WTC11 (cell line): ENCODE results near the gene IFT52.

Experiments
- CTCF ChIP-seq: fragments of 200-600 bp; IDR thresholded peaks from 2 replicates; pipeline ENCODE4 v1.8.0; 2022; ENCODE audit warnings: antibody characterized with exemption
- E2F1 ChIP-seq: sonication (generic); formaldehyde crosslinking; IDR thresholded peaks from 2 replicates; pipeline ENCODE4 v1.8.0; 2022; ENCODE audit warnings: mild to moderate bottlenecking, missing genetic modification reagents
- ESRRA ChIP-seq: sonication (generic); formaldehyde crosslinking; IDR thresholded peaks from 2 replicates; pipeline ENCODE4 v1.8.1; 2022; ENCODE audit warnings: mild to moderate bottlenecking, missing genetic modification reagents, borderline replicate concordance
- FOXK1 ChIP-seq: sonication (generic); formaldehyde crosslinking; IDR thresholded peaks from 2 replicates; pipeline ENCODE4 v1.8.0; 2022; ENCODE audit warnings: mild to moderate bottlenecking, moderate library complexity, missing genetic modification reagents
- HMGA2 ChIP-seq: fragments of 250-450 bp; sonication (Bioruptor Pico); IDR thresholded peaks from 2 replicates; pipeline ENCODE4 v1.4.0; 2021; ENCODE audit warnings: mild to moderate bottlenecking, moderate library complexity
- JUN ChIP-seq: sonication (generic); formaldehyde crosslinking; IDR thresholded peaks from 2 replicates; pipeline ENCODE4 v1.8.0; 2023; ENCODE audit warnings: mild to moderate bottlenecking, missing genetic modification reagents
- KAT7 ChIP-seq: sonication (generic); formaldehyde crosslinking; IDR thresholded peaks from 2 replicates; pipeline ENCODE4 v1.8.1; 2023; ENCODE audit warnings: missing genetic modification reagents, mild to moderate bottlenecking, borderline replicate concordance
- NR2C2 ChIP-seq: sonication (generic); formaldehyde crosslinking; IDR thresholded peaks from 2 replicates; pipeline ENCODE4 v1.8.0; 2022; ENCODE audit warnings: mild to moderate bottlenecking, missing genetic modification reagents
- RORB ChIP-seq: fragments of 250-450 bp; sonication (Bioruptor Pico); IDR thresholded peaks from 2 replicates; pipeline ENCODE4 v1.9.0; 2021; ENCODE audit warnings: mild to moderate bottlenecking
- SP1 ChIP-seq: sonication (generic); formaldehyde crosslinking; conservative IDR thresholded peaks from 2 replicates; pipeline ENCODE4 v1.8.1; 2022; ENCODE audit warnings: missing genetic modification reagents
- TF ChIP-seq, protein P1 (sequence below): sonication (generic); formaldehyde crosslinking; IDR thresholded peaks from 2 replicates; pipeline ENCODE4 v1.8.1; 2022; ENCODE audit warnings: missing genetic modification reagents, borderline replicate concordance
- TF ChIP-seq, protein P2 (sequence below): sonication (generic); formaldehyde crosslinking; IDR thresholded peaks from 2 replicates; pipeline ENCODE4 v1.8.1; 2023; ENCODE audit warnings: mild to moderate bottlenecking, missing genetic modification reagents

GRCh38 chr20:43605715-43606114, 15.0 kb downstream of the IFT52 start:
- TF ChIP-seq CTCF (no peak), NR2C2 (CRISPR knock-in tag) (no peak), FOXK1 (CRISPR knock-in tag) (no peak), E2F1 (CRISPR knock-in tag) (no peak), HMGA2 (no peak), SP1 (CRISPR knock-in tag) (no peak), RORB (CRISPR knock-in tag) (no peak), JUN (no peak), ESRRA (CRISPR knock-in tag) (no peak), KAT7 (no peak)
- TF ChIP-seq, protein P1, sequence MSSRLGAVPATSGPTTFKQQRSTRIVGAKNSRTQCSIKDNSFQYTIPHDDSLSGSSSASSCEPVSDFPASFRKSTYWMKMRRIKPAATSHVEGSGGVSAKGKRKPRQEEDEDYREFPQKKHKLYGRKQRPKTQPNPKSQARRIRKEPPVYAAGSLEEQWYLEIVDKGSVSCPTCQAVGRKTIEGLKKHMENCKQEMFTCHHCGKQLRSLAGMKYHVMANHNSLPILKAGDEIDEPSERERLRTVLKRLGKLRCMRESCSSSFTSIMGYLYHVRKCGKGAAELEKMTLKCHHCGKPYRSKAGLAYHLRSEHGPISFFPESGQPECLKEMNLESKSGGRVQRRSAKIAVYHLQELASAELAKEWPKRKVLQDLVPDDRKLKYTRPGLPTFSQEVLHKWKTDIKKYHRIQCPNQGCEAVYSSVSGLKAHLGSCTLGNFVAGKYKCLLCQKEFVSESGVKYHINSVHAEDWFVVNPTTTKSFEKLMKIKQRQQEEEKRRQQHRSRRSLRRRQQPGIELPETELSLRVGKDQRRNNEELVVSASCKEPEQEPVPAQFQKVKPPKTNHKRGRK (CRISPR knock-in tag), result no peak
- TF ChIP-seq, protein P2, sequence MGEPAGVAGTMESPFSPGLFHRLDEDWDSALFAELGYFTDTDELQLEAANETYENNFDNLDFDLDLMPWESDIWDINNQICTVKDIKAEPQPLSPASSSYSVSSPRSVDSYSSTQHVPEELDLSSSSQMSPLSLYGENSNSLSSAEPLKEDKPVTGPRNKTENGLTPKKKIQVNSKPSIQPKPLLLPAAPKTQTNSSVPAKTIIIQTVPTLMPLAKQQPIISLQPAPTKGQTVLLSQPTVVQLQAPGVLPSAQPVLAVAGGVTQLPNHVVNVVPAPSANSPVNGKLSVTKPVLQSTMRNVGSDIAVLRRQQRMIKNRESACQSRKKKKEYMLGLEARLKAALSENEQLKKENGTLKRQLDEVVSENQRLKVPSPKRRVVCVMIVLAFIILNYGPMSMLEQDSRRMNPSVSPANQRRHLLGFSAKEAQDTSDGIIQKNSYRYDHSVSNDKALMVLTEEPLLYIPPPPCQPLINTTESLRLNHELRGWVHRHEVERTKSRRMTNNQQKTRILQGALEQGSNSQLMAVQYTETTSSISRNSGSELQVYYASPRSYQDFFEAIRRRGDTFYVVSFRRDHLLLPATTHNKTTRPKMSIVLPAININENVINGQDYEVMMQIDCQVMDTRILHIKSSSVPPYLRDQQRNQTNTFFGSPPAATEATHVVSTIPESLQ (CRISPR knock-in tag), result no peak
